RWPE2 (cell line): ENCODE measurements around the gene LRBA.

Experiments used
- ATAC-seq: fragments of 200-7000 bp; cut with Tn5 transposase; 3 replicates; pipeline ENCODE4 v1.9.1; 2021; ENCODE audit warnings: low read depth
- DNase-seq: peaks from one replicate; pipeline ENCODE4 v3.0.0-alpha.2; 2020; ENCODE audit warnings: low spot score
- H3K27ac ChIP-seq: fragments of 450-650 bp; 2 replicates; pipeline ENCODE4 v1.5.1; 2017; ENCODE audit warnings: mild to moderate bottlenecking; ENCODE audit not compliant: poor library complexity, severe bottlenecking
- H3K27me3 ChIP-seq: fragments of 250-450 bp; sonication (Bioruptor Pico); 2 replicates; pipeline ENCODE4 v1.5.1; 2021; ENCODE audit warnings: mild to moderate bottlenecking, moderate library complexity; ENCODE audit not compliant: insufficient read depth, poor library complexity, severe bottlenecking
- H3K36me3 ChIP-seq: fragments of 250-450 bp; sonication (Bioruptor Pico); 2 replicates; pipeline ENCODE4 v1.5.1; 2020; ENCODE audit warnings: low read depth, mild to moderate bottlenecking, moderate library complexity
- H3K4me1 ChIP-seq: fragments of 250-450 bp; sonication (Bioruptor Pico); 2 replicates; pipeline ENCODE4 v1.5.1; 2021; ENCODE audit warnings: mild to moderate bottlenecking, moderate library complexity; ENCODE audit not compliant: insufficient read depth, poor library complexity, severe bottlenecking
- H3K4me3 ChIP-seq: fragments of 250-450 bp; sonication (Bioruptor Pico); 2 replicates; pipeline ENCODE4 v1.5.1; 2021; ENCODE audit warnings: mild to moderate bottlenecking, moderate library complexity; ENCODE audit not compliant: severe bottlenecking
- H3K9me3 ChIP-seq: fragments of 250-450 bp; sonication (Bioruptor Pico); 2 replicates; pipeline ENCODE4 v1.5.1; 2021; ENCODE audit warnings: mild to moderate bottlenecking, moderate library complexity; ENCODE audit not compliant: severe bottlenecking
- TF ChIP-seq, protein P1 (sequence below): fragments of 450-650 bp; IDR thresholded peaks from one replicate; pipeline ENCODE4 v1.5.1; 2017; ENCODE audit warnings: mild to moderate bottlenecking, moderate library complexity; ENCODE audit not compliant: poor library complexity, severe bottlenecking

Gene LRBA

DNA sequence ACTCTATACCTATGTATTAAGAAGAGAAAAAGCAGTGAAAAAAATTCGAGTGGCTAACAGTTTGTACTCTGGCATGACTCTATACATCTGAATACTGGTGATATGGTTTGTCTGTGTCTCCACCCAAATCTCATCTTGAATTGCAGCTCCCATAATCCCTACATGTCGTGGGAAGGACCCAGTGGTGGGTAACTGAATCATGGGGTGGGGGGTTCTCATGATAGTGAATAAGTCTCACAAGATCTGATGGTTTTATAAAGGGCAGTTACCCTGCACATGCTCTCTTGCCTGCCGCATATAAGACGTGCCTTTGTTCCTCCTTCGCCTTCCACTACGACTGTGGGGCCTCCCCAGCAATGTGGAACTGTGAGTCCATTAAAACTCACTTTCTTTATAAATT is 70.4 kb downstream of the LRBA start:
- TF ChIP-seq, protein P1, sequence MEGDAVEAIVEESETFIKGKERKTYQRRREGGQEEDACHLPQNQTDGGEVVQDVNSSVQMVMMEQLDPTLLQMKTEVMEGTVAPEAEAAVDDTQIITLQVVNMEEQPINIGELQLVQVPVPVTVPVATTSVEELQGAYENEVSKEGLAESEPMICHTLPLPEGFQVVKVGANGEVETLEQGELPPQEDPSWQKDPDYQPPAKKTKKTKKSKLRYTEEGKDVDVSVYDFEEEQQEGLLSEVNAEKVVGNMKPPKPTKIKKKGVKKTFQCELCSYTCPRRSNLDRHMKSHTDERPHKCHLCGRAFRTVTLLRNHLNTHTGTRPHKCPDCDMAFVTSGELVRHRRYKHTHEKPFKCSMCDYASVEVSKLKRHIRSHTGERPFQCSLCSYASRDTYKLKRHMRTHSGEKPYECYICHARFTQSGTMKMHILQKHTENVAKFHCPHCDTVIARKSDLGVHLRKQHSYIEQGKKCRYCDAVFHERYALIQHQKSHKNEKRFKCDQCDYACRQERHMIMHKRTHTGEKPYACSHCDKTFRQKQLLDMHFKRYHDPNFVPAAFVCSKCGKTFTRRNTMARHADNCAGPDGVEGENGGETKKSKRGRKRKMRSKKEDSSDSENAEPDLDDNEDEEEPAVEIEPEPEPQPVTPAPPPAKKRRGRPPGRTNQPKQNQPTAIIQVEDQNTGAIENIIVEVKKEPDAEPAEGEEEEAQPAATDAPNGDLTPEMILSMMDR = no peak
- Histone ChIP-seq H3K27me3 (no peaks in the 10 kb centered on the region), H3K9me3 (no peaks in the 10 kb centered on the region), H3K27ac (no peak overlapping the region), H3K4me3 (no peak overlapping the region), H3K4me1 (peaks cover 8% of the 10 kb centered on the region), H3K36me3 (no peaks in the 10 kb centered on the region)
- no peak for ATAC-seq
- no peak for DNase-seq

- DNase-seq (no peak), ATAC-seq (no peak)
- TF ChIP-seq, protein P1 = no peak
- Histone ChIP-seq H3K27ac (no peak overlapping the region), H3K4me3 (no peak overlapping the region), H3K36me3 (no peaks in the 10 kb centered on the region), H3K4me1 (peaks cover 8% of the 10 kb centered on the region), H3K27me3 (no peaks in the 10 kb centered on the region), H3K9me3 (no peaks in the 10 kb centered on the region)
These were observed 71.3 kb downstream of the LRBA start for GRCh38 chr4:150943818-150944217.

DNA sequence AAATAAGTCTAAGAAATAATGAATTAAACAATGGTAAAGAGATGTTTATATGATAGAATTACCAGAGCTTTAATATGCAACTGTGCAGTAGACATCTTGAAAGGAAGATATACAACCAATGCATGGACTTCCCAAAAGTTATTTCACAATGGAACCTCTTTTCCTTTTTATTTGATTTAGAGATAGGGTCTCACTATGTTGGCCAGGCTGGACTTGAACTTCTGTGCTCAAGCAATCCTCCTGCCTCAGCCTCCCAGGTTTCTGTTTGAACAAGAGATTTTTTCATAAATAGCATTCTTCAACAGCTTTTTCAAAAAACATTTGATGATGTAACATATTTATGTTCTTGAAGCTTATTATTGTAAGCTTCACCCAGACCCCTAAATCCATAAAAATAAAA is 72.0 kb downstream of the LRBA start:
- Histone ChIP-seq H3K4me1 (peaks cover 8% of the 10 kb centered on the region), H3K27me3 (no peaks in the 10 kb centered on the region), H3K4me3 (no peak overlapping the region), H3K9me3 (no peaks in the 10 kb centered on the region), H3K36me3 (no peaks in the 10 kb centered on the region), H3K27ac (no peak overlapping the region)
- DNase-seq (no peak), ATAC-seq (no peak)
- TF ChIP-seq, protein P1 = no peak

- TF ChIP-seq, protein P1 = no peak
- Histone ChIP-seq H3K36me3 (no peaks in the 10 kb centered on the region), H3K9me3 (no peaks in the 10 kb centered on the region), H3K4me3 (no peak overlapping the region), H3K27ac (no peak overlapping the region), H3K27me3 (no peaks in the 10 kb centered on the region), H3K4me1 (peaks cover 8% of the 10 kb centered on the region)
- no peak for ATAC-seq
- DNase-seq = no peak
These were observed 72.5 kb downstream of the LRBA start for GRCh38 chr4:150942539-150942938.

GRCh38 chr4:150940123-150940522 is 75.0 kb downstream of the LRBA start:
- ATAC-seq (no peak), DNase-seq (no peak)
- Histone ChIP-seq H3K4me3 (no peak overlapping the region), H3K27ac (no peak overlapping the region), H3K9me3 (no peaks in the 10 kb centered on the region), H3K36me3 (no peaks in the 10 kb centered on the region), H3K27me3 (no peaks in the 10 kb centered on the region), H3K4me1 (peaks cover 8% of the 10 kb centered on the region)
- TF ChIP-seq, protein P1 = no peak
